Astrocyte of the cerebellum (primary cell): ENCODE results near the gene CFAP68.
A peak's percentile ranks its signal among the peaks of the same experiment; 100 is the strongest.

Experiments used
- DNase-seq: peaks from one replicate; pipeline ENCODE4 v3.0.0-alpha.2; 2011; ENCODE audit warnings: low read depth
- H3K4me3 ChIP-seq: 2 replicates; pipeline ENCODE4 v1.5.1; 2011; ENCODE audit warnings: mild to moderate bottlenecking, low read depth, low read length, moderate library complexity
- CTCF ChIP-seq: IDR thresholded peaks from 2 replicates; pipeline ENCODE4 v1.5.1; 2012; ENCODE audit warnings: low read length, low read depth, moderate library complexity, mild to moderate bottlenecking; ENCODE audit errors: missing control alignments
- in situ Hi-C: cut with HindIII; loops from 2 replicates; pipeline ENCODE4 v1.10.0; 2017; ENCODE audit warnings: low sequenced_read_pairs

The CFAP68 gene

GRCh38 chr11:111878849-111879636 is at the start of gene CFAP68, which contains the start of gene FDXACB1:
CFAP68 (plus strand) TSS chr11:111879541; CDS start chr11:111879561, 20 bp downstream.
FDXACB1 (minus strand) TSS chr11:111879165; CDS start chr11:111879132, 33 bp downstream.
- DNase-seq = peak; percentile 96
- peak; percentile 90 for TF ChIP-seq CTCF
- in situ Hi-C loops = no loop called here
- H3K4me3 ChIP-seq = peak within 1 kb of the TSS; percentile 70

GRCh38 chr11:111833524-111833923 is 45.8 kb upstream of the CFAP68 start:
- in situ Hi-C loops = no loop called here
- H3K4me3 ChIP-seq = no peak overlapping the region

DNA sequence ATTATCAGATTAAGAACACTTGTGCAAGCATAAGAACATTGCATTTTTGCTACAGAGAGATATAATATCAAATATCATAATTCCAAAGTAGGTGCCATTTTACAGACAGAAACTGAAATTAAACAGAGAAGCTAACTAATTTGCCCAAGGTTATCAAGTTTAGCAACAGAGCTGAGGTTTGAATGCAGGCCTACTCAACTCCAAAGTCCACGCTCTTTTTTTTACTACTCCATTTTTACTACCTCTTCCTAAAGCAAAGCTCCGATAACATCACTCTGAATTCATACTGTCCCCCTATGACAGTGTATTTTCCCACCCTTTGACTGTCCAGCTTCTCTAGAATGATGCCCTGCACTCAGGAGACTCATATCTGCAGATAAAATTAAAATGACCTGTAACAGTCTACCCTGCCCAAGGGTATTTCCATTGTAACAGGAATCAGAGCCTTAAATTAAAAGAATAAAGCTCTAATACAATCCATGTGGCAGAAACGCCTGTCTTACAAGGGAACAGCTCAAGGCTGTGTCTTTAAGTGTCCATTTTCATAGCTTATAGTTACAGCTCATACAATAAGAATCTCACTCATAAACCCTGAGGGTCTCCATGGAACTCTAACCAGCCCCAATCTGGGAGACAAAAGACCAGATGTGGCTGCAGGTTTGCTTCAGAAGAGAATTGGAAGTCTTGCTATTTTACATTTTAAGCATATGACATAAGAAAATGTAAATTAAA is 44.7 kb upstream of the CFAP68 start:
- DNase-seq = no peak
- no peak overlapping the region for H3K4me3 ChIP-seq
- in situ Hi-C loops = no loop called here
- no peak for TF ChIP-seq CTCF

More at GRCh38 chr11:111833524-111833923, 45.8 kb upstream of the CFAP68 start:
- no peak for DNase-seq
- no peak for TF ChIP-seq CTCF

GRCh38 chr11:111835665-111836064 is 43.7 kb upstream of the CFAP68 start:
- no peak for DNase-seq
- no peak overlapping the region for H3K4me3 ChIP-seq
- in situ Hi-C loops = no loop called here
- TF ChIP-seq CTCF = no peak

DNA sequence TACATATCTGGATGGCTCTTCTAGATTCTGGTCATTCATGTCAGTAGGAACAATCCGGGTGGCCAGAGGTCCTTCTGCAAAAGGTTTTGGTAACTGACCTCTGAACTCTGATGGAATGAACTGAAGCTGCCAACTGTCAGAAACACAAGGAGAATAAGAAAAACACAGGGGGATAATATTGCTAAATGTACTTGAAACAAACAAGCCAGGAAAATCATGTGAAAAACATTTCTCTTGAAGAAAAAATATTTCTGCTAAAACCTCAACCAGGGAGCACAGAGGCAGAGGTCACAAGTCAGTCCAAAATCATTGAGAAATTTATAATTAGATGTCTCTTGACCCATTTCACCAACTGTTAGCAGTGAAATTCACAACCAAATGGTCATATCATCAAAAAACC is 43.2 kb upstream of the CFAP68 start:
- DNase-seq = no peak
- TF ChIP-seq CTCF = no peak
- H3K4me3 ChIP-seq = no peak overlapping the region
- in situ Hi-C loops = no loop called here

GRCh38 chr11:111836721-111837120 is 42.6 kb upstream of the CFAP68 start:
- H3K4me3 ChIP-seq = no peak overlapping the region
- in situ Hi-C loops = no loop called here
- no peak for DNase-seq
- no peak for TF ChIP-seq CTCF
